Measurements from ENCODE around the gene KRT75.
"Not testable (repeated sequence)": the region's sequence is repeated elsewhere in the genome, so short reads cannot be mapped to it uniquely, and the experiment has no call there.

The KRT75 gene

GRCh38 chr12:52417740-52418139 lies 16.4 kb downstream of the KRT75 start:
- no peak for TF ChIP-seq GATA1 (IDR thresholded peaks at IDR 0.05; ENCODE audit: low read depth, low read length)
- TF ChIP-seq POLR2A (IDR thresholded peaks at IDR 0.05; ENCODE audit: low read length), result no peak
- no peak for DNase-seq

- TF ChIP-seq POLR2A (IDR thresholded peaks at IDR 0.05; ENCODE audit: low read length), result no peak
- TF ChIP-seq GATA1 (IDR thresholded peaks at IDR 0.05; ENCODE audit: low read depth, low read length), result no peak
- DNase-seq, result no peak
Observed at GRCh38 chr12:52416795-52417194, 17.4 kb downstream of the KRT75 start.

DNA sequence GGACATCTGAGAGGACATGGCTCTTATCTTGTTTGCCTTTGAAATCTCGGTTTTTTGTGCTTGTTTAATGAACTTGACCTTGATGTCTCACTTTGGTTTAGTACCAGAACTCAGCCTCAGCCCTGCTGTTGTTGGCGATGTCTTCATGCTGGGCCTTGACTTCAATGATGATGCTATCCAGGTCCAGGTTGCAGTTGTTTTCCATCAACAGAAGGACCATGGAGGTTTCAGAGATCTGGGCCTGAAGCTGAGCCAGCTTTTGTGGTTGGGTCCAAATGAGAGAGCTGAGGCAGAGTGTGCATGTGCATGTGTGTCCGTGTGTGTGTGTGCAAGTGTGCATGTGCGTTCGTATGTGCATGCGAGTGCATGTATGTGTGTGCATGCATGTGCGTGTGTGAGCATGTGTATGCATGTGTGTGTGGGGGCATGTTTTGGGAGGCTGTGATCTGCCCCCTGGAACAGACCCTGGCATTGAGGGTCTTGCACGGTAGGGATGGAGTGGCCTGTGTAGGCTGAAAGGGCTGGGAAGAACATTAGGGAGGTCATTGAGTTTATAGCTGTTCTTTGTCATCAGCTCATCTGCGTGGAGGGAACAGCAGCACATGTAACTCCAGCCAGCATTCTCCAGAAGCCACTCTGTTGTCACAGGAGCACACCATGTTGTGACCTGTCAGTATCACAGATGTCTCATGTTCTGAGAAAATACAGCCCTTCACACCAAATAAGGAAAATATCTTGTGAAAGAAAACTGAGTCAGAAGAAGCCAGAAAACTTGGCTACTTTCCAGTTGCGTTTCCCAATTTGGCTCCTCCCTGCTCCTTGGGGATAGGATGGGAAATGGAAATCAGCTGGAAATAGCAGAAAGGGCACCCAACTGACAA lies 18.1 kb downstream of the KRT75 start:
- TF ChIP-seq GATA1 (IDR thresholded peaks at IDR 0.05; ENCODE audit: low read depth, low read length) (no peak), POLR2A (IDR thresholded peaks at IDR 0.05; ENCODE audit: low read length) (no peak)
- no peak for DNase-seq

DNA sequence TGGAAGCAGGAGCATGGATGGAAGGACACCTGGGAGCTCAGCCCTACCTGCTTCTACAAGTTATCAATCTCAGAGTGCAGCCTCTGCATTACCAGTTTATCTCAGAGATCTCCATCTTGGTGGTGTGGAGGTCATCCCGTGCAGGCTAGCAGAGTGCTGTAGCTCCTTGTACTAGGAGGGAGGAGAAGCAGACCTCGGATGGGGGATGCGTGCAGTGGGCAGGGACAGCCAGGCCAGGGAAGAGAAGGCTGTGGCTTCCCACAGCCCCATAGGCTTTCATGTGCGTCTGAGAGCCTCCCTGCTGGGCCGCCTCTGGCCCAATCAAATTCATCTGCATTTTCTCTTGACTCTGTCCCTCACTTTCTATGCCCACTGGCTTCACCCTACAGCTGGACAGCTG lies 19.2 kb downstream of the KRT75 start:
- no peak for DNase-seq
- no peak for TF ChIP-seq GATA1 (IDR thresholded peaks at IDR 0.05; ENCODE audit: low read depth, low read length)
- TF ChIP-seq POLR2A (IDR thresholded peaks at IDR 0.05; ENCODE audit: low read length), result no peak

- no peak for DNase-seq
- no peak for TF ChIP-seq GATA1 (IDR thresholded peaks at IDR 0.05; ENCODE audit: low read depth, low read length)
- no peak for TF ChIP-seq POLR2A (IDR thresholded peaks at IDR 0.05; ENCODE audit: low read length)
Observed at GRCh38 chr12:52413782-52414345, 20.3 kb downstream of the KRT75 start.

DNA sequence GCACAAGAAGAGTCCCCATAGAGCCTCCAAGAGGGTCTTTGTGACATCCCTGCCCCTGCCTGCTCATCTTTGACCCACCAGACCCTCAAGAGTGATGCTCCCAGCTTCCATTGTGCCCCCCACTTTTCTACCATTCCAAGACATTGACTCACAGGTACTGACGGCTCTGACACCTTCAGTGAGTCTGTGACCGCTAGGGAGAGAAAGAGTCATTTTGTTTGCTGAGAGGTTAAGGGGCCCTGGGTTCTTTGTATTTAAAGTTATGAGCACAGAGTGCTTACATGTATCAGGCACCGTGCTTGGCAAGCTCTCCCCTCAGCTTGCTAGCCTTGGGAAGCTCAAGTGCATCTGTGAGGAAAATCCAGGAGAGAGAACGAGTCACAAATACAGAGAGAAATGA lies 21.0 kb downstream of the KRT75 start:
- no peak for TF ChIP-seq GATA1 (IDR thresholded peaks at IDR 0.05; ENCODE audit: low read depth, low read length)
- no peak for DNase-seq

DNA sequence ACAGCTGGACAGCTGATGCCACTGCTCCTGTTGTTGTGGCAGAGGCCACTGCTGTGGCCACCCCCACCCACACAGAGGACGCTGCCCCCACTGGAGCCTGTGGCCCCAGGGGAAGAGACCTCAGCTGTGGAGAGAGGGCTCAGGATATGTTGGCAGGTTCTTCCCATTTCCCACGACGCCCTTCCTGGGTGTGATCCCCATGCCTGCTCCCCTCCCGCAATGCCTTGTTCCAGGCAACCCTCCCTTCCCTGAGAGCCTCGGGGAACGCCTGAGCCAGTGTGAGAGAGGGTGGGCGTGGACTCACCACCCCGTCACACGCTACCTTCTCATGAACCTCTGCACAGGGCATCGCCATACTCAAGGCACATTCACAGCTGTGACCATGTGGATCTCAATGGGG lies 22.4 kb downstream of the KRT75 start:
- no peak for DNase-seq
- TF ChIP-seq GATA1 (IDR thresholded peaks at IDR 0.05; ENCODE audit: low read depth, low read length) (no peak), POLR2A (IDR thresholded peaks at IDR 0.05; ENCODE audit: low read length) (no peak)

GRCh38 chr12:52410589-52411248 lies 23.5 kb downstream of the KRT75 start:
- DNase-seq, result not testable (repeated sequence)

GRCh38 chr12:52407918-52408317 lies 26.3 kb downstream of the KRT75 start:
- DNase-seq, result no peak
- no peak for TF ChIP-seq POLR2A (IDR thresholded peaks at IDR 0.05; ENCODE audit: low read length)
- TF ChIP-seq GATA1 (IDR thresholded peaks at IDR 0.05; ENCODE audit: low read depth, low read length), result no peak

GRCh38 chr12:52405922-52406385 lies 28.2 kb downstream of the KRT75 start, which contains the start of gene KRT82:
Gene KRT82 (minus strand): TSS chr12:52406335. CDS start chr12:52406277, 58 bp downstream.
- DNase-seq, result no peak
- TF ChIP-seq GATA1 (IDR thresholded peaks at IDR 0.05; ENCODE audit: low read depth, low read length) (no peak), POLR2A (IDR thresholded peaks at IDR 0.05; ENCODE audit: low read length) (no peak)

DNA sequence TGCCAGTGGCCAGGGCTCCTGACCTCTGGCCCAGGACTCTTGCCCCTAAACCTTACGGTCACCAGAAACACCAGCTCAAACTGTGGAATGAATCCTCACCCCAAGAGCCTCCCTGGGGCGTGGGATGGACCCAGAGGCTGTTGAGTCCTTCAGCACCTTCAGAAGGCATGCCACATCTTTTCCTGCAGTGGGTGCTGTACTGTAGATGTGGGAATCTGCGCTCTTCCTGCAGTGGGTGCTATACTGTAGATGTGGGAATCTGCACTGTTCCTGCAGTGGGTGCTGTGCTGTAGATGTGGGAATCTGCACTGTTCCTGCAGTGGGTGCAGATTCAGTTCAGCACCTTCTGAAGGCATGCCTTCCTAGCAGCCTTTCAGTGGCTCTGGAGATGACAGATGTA lies 29.2 kb downstream of the KRT75 start:
- TF ChIP-seq GATA1 (IDR thresholded peaks at IDR 0.05; ENCODE audit: low read depth, low read length) (no peak), POLR2A (IDR thresholded peaks at IDR 0.05; ENCODE audit: low read length) (no peak)
- DNase-seq, result no peak

- no peak for DNase-seq
- TF ChIP-seq GATA1 (IDR thresholded peaks at IDR 0.05; ENCODE audit: low read depth, low read length) (no peak), POLR2A (IDR thresholded peaks at IDR 0.05; ENCODE audit: low read length) (no peak)
Observed at GRCh38 chr12:52403561-52403960, 30.6 kb downstream of the KRT75 start.

- DNase-seq, result no peak
- TF ChIP-seq GATA1 (IDR thresholded peaks at IDR 0.05; ENCODE audit: low read depth, low read length) (no peak), POLR2A (IDR thresholded peaks at IDR 0.05; ENCODE audit: low read length) (no peak)
Observed at GRCh38 chr12:52402873-52403540, 31.2 kb downstream of the KRT75 start.

DNA sequence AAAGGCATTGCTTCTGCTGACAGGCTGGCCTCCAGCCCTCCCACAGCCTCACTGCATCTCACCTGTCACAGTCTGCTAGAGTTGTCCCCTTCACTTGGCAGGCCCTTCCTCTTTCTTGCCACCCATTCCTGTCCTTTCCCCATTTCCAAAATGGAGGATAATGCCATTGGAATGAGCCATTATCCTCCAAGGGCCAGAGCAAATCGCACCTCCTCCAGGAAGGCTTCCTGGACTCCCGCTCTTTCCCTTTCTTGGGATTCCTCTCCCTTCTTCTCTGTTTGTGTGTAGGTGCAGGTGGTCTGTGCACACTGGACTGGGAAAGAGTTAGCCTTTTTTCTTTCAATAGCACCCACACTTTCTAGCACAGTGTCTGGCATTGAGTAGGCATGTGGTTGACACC lies 31.8 kb downstream of the KRT75 start:
- no peak for DNase-seq
- TF ChIP-seq POLR2A (IDR thresholded peaks at IDR 0.05; ENCODE audit: low read length) (no peak), GATA1 (IDR thresholded peaks at IDR 0.05; ENCODE audit: low read depth, low read length) (no peak)

All from erythroblast (primary cell).